ENCODE measurements around the gene NTM.

NTM gene

DNA sequence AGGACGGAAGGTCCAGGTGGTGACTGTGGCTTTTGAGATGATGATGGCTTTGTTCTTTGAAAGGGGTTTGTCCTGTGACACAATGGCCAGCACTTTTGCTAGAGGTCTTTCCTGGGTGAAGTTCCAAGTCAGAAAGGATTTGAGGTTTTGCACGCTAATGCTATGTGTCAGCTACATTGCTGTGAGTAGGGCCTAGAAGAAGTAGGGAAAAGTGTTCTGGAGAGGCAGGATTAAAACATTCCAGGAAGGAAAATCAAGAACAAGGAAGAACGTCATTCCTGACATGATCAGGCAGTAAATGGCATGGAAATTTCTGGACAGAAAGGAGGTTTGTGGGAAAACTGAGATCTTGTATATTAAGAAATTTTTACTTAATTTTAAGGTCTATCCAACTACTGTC lies 290.7 kb downstream of the NTM start:
- Mint-ChIP-seq H3K4me1 (ENCODE audit: low read depth) (no peaks in the 10 kb centered on the region), H3K4me3 (no peak overlapping the region), H3K27me3 (peaks cover 4% of the 10 kb centered on the region), H3K27ac (no peak overlapping the region), H3K36me3 (ENCODE audit: low read depth) (no peaks in the 10 kb centered on the region), H3K9me3 (no peaks in the 10 kb centered on the region)

DNA sequence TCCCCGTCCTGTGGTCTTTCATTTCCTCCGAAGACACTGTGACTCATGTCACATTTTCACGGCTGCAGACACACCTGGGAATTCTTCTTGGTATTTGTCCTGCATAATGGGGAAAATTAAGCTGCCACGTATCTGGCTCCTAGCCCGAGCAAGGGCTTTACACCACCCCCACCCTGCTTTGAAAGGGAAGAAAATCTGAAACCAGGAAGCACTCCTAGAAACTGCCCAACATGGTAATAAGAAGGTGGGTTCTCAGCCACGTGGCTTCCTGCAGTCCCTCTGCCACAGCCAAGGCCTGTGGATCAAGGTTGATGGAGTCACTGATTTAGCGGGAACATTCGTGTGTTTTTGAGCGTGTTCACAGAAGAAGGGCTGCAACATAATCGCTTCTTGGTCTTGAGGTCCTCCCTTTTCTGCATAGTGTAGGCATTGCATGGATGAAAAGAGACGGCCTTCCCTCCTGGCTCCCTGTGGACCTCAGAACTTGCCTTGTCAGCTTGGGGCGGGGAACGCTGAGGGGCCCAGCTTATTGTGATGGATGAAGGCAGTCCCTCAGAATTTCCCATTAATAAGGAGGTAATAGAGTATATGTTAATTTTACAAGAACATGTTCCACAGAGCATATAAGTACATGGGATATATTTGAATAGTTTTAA lies 292.0 kb downstream of the NTM start:
- H3K36me3 Mint-ChIP-seq (ENCODE audit: low read depth), result no peaks in the 10 kb centered on the region
- H3K4me3 Mint-ChIP-seq, result no peak overlapping the region
- H3K9me3 Mint-ChIP-seq, result no peaks in the 10 kb centered on the region
- H3K27ac Mint-ChIP-seq, result no peak overlapping the region
- no peaks in the 10 kb centered on the region for H3K4me1 Mint-ChIP-seq (ENCODE audit: low read depth)
- peaks cover 4% of the 10 kb centered on the region for H3K27me3 Mint-ChIP-seq

GRCh38 chr11:131662993-131663392 lies 292.6 kb downstream of the NTM start:
- Mint-ChIP-seq H3K4me3 (no peak overlapping the region), H3K9me3 (no peaks in the 10 kb centered on the region), H3K36me3 (ENCODE audit: low read depth) (no peaks in the 10 kb centered on the region), H3K27me3 (peaks cover 4% of the 10 kb centered on the region), H3K4me1 (ENCODE audit: low read depth) (no peaks in the 10 kb centered on the region), H3K27ac (no peak overlapping the region)

GRCh38 chr11:131663405-131664200 lies 293.2 kb downstream of the NTM start:
- H3K4me3 Mint-ChIP-seq, result no peak overlapping the region
- H3K4me1 Mint-ChIP-seq (ENCODE audit: low read depth), result no peaks in the 10 kb centered on the region
- H3K27ac Mint-ChIP-seq, result no peak overlapping the region
- H3K27me3 Mint-ChIP-seq, result peaks cover 4% of the 10 kb centered on the region
- no peaks in the 10 kb centered on the region for H3K36me3 Mint-ChIP-seq (ENCODE audit: low read depth)
- H3K9me3 Mint-ChIP-seq, result no peaks in the 10 kb centered on the region

- Mint-ChIP-seq H3K4me3 (no peak overlapping the region), H3K27me3 (peaks cover 3% of the 10 kb centered on the region), H3K27ac (no peak overlapping the region), H3K4me1 (ENCODE audit: low read depth) (no peaks in the 10 kb centered on the region), H3K36me3 (ENCODE audit: low read depth) (no peaks in the 10 kb centered on the region), H3K9me3 (no peaks in the 10 kb centered on the region)
Measured at GRCh38 chr11:131664293-131664692, 293.9 kb downstream of the NTM start.

- Mint-ChIP-seq H3K27ac (no peak overlapping the region), H3K27me3 (no peaks in the 10 kb centered on the region), H3K9me3 (no peaks in the 10 kb centered on the region), H3K4me1 (ENCODE audit: low read depth) (no peaks in the 10 kb centered on the region), H3K4me3 (no peak overlapping the region), H3K36me3 (ENCODE audit: low read depth) (no peaks in the 10 kb centered on the region)
Measured at GRCh38 chr11:131664816-131665215, 294.4 kb downstream of the NTM start.

- Mint-ChIP-seq H3K4me1 (ENCODE audit: low read depth) (no peaks in the 10 kb centered on the region), H3K4me3 (no peak overlapping the region), H3K36me3 (ENCODE audit: low read depth) (no peaks in the 10 kb centered on the region), H3K27me3 (no peaks in the 10 kb centered on the region), H3K9me3 (no peaks in the 10 kb centered on the region), H3K27ac (no peak overlapping the region)
Measured at GRCh38 chr11:131665344-131665968, 295.0 kb downstream of the NTM start.

GRCh38 chr11:131666006-131666405 lies 295.6 kb downstream of the NTM start:
- H3K9me3 Mint-ChIP-seq, result no peaks in the 10 kb centered on the region
- H3K27ac Mint-ChIP-seq, result no peak overlapping the region
- no peaks in the 10 kb centered on the region for H3K36me3 Mint-ChIP-seq (ENCODE audit: low read depth)
- no peaks in the 10 kb centered on the region for H3K27me3 Mint-ChIP-seq
- H3K4me3 Mint-ChIP-seq, result no peak overlapping the region
- no peaks in the 10 kb centered on the region for H3K4me1 Mint-ChIP-seq (ENCODE audit: low read depth)

DNA sequence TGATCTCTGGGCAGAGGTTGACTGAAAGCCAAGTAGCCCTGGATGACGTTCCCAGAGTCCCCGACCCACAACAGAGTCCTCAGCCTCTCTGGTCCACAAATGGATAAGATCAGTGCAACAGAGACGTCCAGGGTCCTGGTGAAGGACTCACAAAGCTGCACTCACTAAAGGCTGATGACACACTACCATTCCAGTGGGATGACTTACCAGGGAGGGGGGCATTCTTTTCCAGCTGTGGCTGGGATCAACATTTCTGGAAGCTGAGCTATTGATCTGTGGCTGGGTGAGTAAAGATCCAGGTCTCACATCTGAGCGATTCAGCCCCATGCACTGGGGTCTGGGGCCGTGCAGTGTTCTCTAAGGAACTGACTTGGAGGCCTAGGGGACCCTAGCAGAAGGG lies 296.2 kb downstream of the NTM start:
- H3K4me1 Mint-ChIP-seq (ENCODE audit: low read depth), result no peaks in the 10 kb centered on the region
- no peak overlapping the region for H3K27ac Mint-ChIP-seq
- no peak overlapping the region for H3K4me3 Mint-ChIP-seq
- H3K9me3 Mint-ChIP-seq, result no peaks in the 10 kb centered on the region
- no peaks in the 10 kb centered on the region for H3K36me3 Mint-ChIP-seq (ENCODE audit: low read depth)
- H3K27me3 Mint-ChIP-seq, result no peaks in the 10 kb centered on the region

- H3K9me3 Mint-ChIP-seq, result no peaks in the 10 kb centered on the region
- no peak overlapping the region for H3K4me3 Mint-ChIP-seq
- no peaks in the 10 kb centered on the region for H3K4me1 Mint-ChIP-seq (ENCODE audit: low read depth)
- no peaks in the 10 kb centered on the region for H3K27me3 Mint-ChIP-seq
- no peaks in the 10 kb centered on the region for H3K36me3 Mint-ChIP-seq (ENCODE audit: low read depth)
- no peak overlapping the region for H3K27ac Mint-ChIP-seq
Measured at GRCh38 chr11:131667566-131667965, 297.2 kb downstream of the NTM start.

DNA sequence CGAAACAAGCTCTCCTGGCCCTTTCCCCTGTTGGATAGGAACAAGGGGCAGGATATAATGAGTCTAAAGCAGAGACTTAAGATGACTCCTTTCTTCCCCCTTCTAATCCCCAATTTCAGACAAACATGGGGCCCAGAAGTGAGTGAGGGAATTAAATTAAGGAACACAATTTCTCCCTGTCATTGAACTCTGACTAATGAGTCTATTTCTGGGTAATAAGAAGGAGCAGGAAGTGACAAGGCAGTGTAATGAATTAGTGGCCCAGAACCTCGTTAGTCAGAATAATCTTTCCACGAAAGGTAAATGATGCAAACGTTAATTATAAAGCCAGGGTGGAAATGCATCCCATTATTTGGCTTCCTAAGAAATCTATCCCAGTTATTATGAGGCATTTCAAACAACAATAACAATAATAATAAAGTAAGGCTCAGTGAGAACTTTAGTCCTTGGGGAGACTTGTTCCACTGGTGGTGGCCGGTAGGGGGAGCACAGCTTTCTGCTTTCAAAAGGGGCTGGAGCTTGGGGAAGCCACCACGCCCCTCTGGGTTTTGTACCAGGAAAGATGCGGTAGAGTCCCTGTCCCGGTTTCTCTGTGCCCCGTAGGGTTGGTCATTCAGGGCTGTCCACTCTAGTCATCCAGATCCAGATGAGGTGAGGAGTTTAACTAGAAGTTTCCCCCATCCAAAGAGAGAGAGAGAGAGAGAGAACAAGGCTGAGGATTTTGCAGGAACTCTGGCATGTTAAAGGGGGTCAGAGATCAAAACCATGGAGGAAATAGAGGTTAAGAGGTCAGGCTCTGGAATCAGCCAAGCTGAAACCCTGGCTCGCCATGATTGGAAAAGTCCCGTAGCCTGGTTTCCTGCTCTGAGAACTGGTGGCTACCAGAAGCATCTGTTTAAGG lies 298.3 kb downstream of the NTM start:
- H3K4me3 Mint-ChIP-seq, result no peak overlapping the region
- H3K9me3 Mint-ChIP-seq, result no peaks in the 10 kb centered on the region
- H3K36me3 Mint-ChIP-seq (ENCODE audit: low read depth), result no peaks in the 10 kb centered on the region
- H3K27ac Mint-ChIP-seq, result no peak overlapping the region
- H3K27me3 Mint-ChIP-seq, result no peaks in the 10 kb centered on the region
- no peaks in the 10 kb centered on the region for H3K4me1 Mint-ChIP-seq (ENCODE audit: low read depth)

- Mint-ChIP-seq H3K4me3 (no peak overlapping the region), H3K27me3 (no peaks in the 10 kb centered on the region), H3K27ac (no peak overlapping the region), H3K36me3 (ENCODE audit: low read depth) (no peaks in the 10 kb centered on the region), H3K4me1 (ENCODE audit: low read depth) (no peaks in the 10 kb centered on the region), H3K9me3 (no peaks in the 10 kb centered on the region)
Measured at GRCh38 chr11:131669401-131669780, 299.0 kb downstream of the NTM start.

- Mint-ChIP-seq H3K4me3 (no peak overlapping the region), H3K36me3 (ENCODE audit: low read depth) (no peaks in the 10 kb centered on the region), H3K27me3 (no peaks in the 10 kb centered on the region), H3K4me1 (ENCODE audit: low read depth) (no peaks in the 10 kb centered on the region), H3K9me3 (no peaks in the 10 kb centered on the region), H3K27ac (no peak overlapping the region)
Measured at GRCh38 chr11:131670876-131671275, 300.5 kb downstream of the NTM start.

GRCh38 chr11:131671320-131671719 lies 300.9 kb downstream of the NTM start:
- Mint-ChIP-seq H3K4me3 (no peak overlapping the region), H3K27me3 (no peaks in the 10 kb centered on the region), H3K36me3 (ENCODE audit: low read depth) (no peaks in the 10 kb centered on the region), H3K4me1 (ENCODE audit: low read depth) (no peaks in the 10 kb centered on the region), H3K9me3 (no peaks in the 10 kb centered on the region), H3K27ac (no peak overlapping the region)

GRCh38 chr11:131671734-131672133 lies 301.3 kb downstream of the NTM start:
- H3K36me3 Mint-ChIP-seq (ENCODE audit: low read depth), result no peaks in the 10 kb centered on the region
- H3K27ac Mint-ChIP-seq, result no peak overlapping the region
- H3K27me3 Mint-ChIP-seq, result no peaks in the 10 kb centered on the region
- no peaks in the 10 kb centered on the region for H3K4me1 Mint-ChIP-seq (ENCODE audit: low read depth)
- H3K4me3 Mint-ChIP-seq, result no peak overlapping the region
- H3K9me3 Mint-ChIP-seq, result no peaks in the 10 kb centered on the region
